ENCODE measurements around the gene HLA-DQB2.

DNA sequence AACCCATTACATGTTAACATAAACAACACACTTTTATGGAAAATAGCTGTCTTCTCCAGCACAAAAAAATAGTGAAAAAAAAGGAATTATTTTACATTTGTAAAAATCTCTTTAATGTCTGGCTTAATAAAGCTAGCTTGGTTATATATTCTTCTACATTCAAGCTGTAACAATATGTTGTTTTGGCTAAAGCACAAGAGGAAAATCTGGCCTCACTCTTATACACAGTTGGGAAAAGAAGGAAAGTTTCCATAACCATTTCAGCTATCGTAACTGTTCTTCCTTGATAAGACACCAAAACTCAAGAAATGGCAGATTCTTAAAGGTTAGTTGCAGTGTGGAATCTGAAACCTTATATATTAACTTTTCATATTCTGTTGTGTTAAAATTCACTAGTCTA lies 45.8 kb upstream of the HLA-DQB2 start:
- TF ChIP-seq, protein P1, sequence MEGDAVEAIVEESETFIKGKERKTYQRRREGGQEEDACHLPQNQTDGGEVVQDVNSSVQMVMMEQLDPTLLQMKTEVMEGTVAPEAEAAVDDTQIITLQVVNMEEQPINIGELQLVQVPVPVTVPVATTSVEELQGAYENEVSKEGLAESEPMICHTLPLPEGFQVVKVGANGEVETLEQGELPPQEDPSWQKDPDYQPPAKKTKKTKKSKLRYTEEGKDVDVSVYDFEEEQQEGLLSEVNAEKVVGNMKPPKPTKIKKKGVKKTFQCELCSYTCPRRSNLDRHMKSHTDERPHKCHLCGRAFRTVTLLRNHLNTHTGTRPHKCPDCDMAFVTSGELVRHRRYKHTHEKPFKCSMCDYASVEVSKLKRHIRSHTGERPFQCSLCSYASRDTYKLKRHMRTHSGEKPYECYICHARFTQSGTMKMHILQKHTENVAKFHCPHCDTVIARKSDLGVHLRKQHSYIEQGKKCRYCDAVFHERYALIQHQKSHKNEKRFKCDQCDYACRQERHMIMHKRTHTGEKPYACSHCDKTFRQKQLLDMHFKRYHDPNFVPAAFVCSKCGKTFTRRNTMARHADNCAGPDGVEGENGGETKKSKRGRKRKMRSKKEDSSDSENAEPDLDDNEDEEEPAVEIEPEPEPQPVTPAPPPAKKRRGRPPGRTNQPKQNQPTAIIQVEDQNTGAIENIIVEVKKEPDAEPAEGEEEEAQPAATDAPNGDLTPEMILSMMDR (IDR thresholded peaks at IDR 0.05 in 2 of 3, conservative IDR thresholded peaks at IDR 0.05 in 1 of 3; ENCODE audit: control insufficient read depth in 2 of 3, extremely low read depth in 1 of 3, insufficient read depth in 1 of 3, low read depth in 3 of 3, low read length in 3 of 3) = no peak
- no peak for TF ChIP-seq RAD51 (IDR thresholded peaks at IDR 0.05)
- no peak for TF ChIP-seq ASH2L (IDR thresholded peaks at IDR 0.05; ENCODE audit: borderline replicate concordance, low read depth)
- TF ChIP-seq JUNB (IDR thresholded peaks at IDR 0.05) = no peak
- TF ChIP-seq SUZ12 (IDR thresholded peaks at IDR 0.05; ENCODE audit: unreplicated experiment) = no peak
- TF ChIP-seq, protein P2, sequence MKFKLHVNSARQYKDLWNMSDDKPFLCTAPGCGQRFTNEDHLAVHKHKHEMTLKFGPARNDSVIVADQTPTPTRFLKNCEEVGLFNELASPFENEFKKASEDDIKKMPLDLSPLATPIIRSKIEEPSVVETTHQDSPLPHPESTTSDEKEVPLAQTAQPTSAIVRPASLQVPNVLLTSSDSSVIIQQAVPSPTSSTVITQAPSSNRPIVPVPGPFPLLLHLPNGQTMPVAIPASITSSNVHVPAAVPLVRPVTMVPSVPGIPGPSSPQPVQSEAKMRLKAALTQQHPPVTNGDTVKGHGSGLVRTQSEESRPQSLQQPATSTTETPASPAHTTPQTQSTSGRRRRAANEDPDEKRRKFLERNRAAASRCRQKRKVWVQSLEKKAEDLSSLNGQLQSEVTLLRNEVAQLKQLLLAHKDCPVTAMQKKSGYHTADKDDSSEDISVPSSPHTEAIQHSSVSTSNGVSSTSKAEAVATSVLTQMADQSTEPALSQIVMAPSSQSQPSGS (IDR thresholded peaks at IDR 0.05; ENCODE audit: low read length) = no peak
- TF ChIP-seq NBN (IDR thresholded peaks at IDR 0.05) = no peak
- TF ChIP-seq, protein P3, sequence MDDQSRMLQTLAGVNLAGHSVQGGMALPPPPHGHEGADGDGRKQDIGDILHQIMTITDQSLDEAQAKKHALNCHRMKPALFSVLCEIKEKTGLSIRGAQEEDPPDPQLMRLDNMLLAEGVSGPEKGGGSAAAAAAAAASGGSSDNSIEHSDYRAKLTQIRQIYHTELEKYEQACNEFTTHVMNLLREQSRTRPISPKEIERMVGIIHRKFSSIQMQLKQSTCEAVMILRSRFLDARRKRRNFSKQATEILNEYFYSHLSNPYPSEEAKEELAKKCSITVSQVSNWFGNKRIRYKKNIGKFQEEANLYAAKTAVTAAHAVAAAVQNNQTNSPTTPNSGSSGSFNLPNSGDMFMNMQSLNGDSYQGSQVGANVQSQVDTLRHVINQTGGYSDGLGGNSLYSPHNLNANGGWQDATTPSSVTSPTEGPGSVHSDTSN (IDR thresholded peaks at IDR 0.05; ENCODE audit: insufficient replicate concordance, low read depth, low read length) = no peak
- TF ChIP-seq RUNX3 (IDR thresholded peaks at IDR 0.05; ENCODE audit: low read length) = no peak
- TF ChIP-seq NFYA (IDR thresholded peaks at IDR 0.05; ENCODE audit: borderline replicate concordance, low read depth, low read length) = no peak
- TF ChIP-seq POLR2AphosphoS2 (IDR thresholded peaks at IDR 0.05; ENCODE audit: low read depth, low read length) = no peak
- TF ChIP-seq YY1 (IDR thresholded peaks at IDR 0.05; ENCODE audit: low read depth, low read length) = no peak

All from GM12878 (cell line).